H7 (cell line): ENCODE results near the gene DENND1A. TPM values are rescaled to one million over a fixed set of nuclear protein-coding genes. Genes with fewer than 3 reads are reported as not detected.

Experiments used
- DNase-seq: peaks from one replicate; pipeline ENCODE4 v3.0.0; 2012
- H3K27me3 ChIP-seq: 2 replicates; pipeline ENCODE4 v1.6.0; 2011; ENCODE audit warnings: mild to moderate bottlenecking, low read length; ENCODE audit not compliant: control insufficient read depth, insufficient read depth
- H3K36me3 ChIP-seq: replicated peaks from 2 replicates; pipeline ENCODE4 v1.5.1; 2011; ENCODE audit warnings: low read length; ENCODE audit not compliant: control insufficient read depth, insufficient read depth
- H3K4me3 ChIP-seq: 2 replicates; pipeline ENCODE4 v1.5.1; 2011; ENCODE audit warnings: low read depth, mild to moderate bottlenecking, control low read depth, low read length, moderate library complexity; ENCODE audit not compliant: insufficient read depth
- total RNA-seq: library from RNA; depleted of rRNA; stranded (reverse); fragments of >200 nt; shearing (Covaris generic); gene quantifications from 2 replicates; pipeline ENCODE4 v1.2.3, GENCODE V29; 2014

Gene DENND1A
- total RNA-seq, 1 experiment from 2014 or later: 10.9 TPM

DNA sequence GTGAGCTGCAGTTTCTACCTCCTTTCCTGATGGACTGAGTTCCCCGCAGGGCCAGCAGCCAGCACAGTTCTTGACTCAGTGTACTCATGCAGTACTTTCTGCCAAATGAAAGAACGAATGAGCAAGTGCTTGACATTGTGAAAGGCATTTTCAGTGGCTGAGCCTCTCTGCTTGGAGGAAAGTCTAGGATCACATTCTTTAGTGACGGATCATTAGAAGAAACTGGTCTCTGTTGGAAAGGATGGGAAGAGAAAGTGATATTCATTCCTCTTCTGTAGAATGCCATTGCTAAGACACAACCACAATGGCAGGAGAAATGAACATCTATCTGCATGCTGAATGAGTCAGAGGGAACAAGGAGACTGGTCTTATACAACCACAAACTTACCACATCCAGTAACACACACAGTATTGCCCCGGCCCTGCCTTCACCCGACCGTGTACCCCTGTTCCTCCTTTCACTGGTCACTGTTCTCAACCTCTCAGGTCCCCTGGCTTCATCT, 367.0 kb downstream of the DENND1A start:
- Histone ChIP-seq H3K27me3 (no peaks in the 10 kb centered on the region), H3K4me3 (no peak overlapping the region), H3K36me3 (no peaks in the 10 kb centered on the region)
- DNase-seq: no peak

DNA sequence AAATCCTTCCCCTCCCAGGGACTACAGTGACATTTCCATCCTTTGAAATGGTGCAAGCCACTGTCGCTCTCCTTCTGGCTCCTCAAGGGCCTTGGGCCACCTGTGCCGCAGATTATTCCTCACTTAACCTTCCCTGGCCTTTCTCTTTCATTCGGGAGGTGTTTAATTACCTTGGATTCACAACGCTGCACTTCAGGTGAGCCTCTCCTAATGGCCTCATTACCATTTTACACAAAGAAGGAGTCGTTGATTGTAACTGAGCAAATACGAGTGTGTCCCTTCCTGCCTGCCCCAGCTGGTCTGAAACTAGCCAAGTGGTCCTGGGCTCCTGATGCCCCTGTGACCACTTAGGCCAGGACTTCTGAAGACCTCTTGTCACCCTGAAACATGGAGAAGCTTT, 368.9 kb downstream of the DENND1A start:
- DNase-seq: peak; percentile 41
- Histone ChIP-seq H3K4me3 (no peak overlapping the region), H3K36me3 (no peaks in the 10 kb centered on the region), H3K27me3 (no peaks in the 10 kb centered on the region)

DNA sequence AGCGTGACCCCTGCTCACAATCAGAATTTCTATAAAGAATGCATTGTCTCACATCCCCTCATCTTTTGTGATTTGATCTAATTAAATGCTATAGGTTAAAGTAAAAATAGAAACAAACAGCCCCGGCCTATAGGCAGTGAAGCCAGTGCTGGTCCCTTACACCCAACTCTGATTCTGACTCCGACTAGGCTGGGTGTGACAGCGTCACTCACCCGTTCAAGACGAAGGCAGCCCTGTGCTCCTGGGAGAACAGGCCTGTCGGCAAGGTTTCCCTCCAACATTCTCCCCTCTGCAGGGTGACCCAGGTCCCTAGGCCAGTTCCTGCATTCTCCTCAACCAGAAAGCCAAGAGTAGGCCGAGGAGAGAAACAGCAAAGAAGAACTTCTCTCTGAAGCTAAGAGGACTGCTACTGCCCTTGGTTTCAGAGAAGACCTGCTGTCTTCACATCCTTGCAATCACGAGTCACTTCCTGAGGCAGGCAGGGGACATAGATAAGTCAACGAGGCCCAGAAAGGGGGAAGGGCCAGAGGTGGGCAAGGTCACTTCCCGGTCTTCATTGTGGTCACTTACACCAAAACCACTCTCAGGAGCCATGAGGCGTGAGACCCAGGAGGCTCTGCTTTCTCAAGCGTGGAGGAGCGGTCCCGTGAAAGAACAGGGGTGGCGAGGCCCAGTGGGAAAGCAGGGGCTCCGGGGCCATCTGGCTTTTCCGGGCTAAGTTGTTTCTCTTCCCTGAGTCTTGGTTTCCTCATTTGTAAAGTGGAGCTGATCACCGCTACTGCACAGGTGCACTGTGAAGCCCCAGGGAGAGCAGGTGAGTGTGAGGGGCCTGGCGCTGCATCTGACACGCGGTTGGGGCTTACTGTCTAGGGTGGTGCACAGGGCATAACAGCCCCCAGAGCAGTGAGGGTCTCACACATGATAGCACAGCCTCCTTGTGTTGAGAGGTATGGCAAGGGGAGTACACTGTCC, 373.2 kb downstream of the DENND1A start:
- Histone ChIP-seq H3K4me3 (no peak overlapping the region), H3K36me3 (no peaks in the 10 kb centered on the region), H3K27me3 (no peaks in the 10 kb centered on the region)
- DNase-seq: no peak

DNA sequence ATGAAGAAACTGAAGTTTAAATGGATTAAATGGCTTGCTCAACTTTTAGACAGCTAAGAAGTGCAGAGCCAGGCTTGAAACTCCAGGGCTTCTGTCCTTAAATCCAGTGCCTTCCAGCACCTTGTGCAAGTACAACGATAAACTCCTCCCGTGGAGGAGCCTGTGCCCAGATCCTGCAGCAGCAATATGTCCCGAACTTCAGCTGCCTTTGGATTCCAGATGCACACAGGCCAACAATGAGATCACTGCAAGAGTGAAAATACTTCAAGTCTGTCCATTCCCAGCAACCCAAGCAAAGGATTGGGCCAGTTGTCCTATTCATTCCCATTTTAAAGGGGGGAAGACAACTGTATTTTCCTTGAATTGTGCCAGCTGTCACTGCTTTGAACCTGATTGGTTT, 374.3 kb downstream of the DENND1A start:
- no peak for DNase-seq
- Histone ChIP-seq H3K4me3 (no peak overlapping the region), H3K36me3 (no peaks in the 10 kb centered on the region), H3K27me3 (no peaks in the 10 kb centered on the region)

DNA sequence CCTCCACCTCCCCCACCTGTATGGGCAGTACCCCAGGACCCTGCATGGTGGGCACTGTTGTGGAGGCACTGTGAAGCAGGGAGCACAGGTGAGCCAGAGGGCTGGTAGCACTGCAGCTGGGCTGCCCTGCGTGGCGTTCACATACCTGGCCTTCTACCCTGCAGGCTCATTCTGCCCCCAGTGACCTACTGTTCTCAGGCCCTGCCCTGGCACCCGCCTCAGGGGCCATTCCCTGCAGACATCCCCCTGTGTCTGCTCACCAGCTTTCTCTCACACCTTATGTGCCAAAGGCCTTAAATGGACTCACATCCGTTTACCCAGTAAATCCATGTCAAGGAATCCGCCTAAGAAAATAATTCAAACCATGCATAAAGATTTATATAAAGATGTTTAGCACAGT, 377.4 kb downstream of the DENND1A start:
- no peaks in the 10 kb centered on the region for H3K27me3 ChIP-seq
- H3K4me3 ChIP-seq: no peak overlapping the region
- DNase-seq: no peak
- H3K36me3 ChIP-seq: no peaks in the 10 kb centered on the region; the same call in 1 of the 2 replicates

DNA sequence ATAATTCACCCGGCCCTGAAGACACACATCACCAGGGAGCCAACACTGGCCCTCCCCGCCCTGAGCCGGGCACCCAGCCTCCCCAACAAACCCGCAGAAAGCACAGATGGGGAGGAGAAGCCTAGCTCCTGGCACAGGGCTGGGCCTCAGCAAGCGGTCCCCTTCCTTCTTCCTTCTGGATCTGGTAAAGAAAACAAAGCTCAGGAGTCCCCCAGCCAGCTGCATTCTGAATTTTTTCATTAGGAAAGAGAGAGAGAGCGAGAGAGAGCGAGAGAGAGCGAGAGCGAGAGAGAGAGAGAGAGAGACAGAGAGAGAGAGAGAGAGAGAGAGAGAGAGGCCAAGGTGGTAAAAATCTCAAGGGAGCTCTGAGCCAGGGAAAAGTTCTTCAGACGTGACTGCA, 378.2 kb downstream of the DENND1A start:
- Histone ChIP-seq H3K36me3 (no peaks in the 10 kb centered on the region; the same call in 1 of the 2 replicates), H3K4me3 (no peak overlapping the region), H3K27me3 (no peaks in the 10 kb centered on the region)
- peak; percentile 41 for DNase-seq

DNA sequence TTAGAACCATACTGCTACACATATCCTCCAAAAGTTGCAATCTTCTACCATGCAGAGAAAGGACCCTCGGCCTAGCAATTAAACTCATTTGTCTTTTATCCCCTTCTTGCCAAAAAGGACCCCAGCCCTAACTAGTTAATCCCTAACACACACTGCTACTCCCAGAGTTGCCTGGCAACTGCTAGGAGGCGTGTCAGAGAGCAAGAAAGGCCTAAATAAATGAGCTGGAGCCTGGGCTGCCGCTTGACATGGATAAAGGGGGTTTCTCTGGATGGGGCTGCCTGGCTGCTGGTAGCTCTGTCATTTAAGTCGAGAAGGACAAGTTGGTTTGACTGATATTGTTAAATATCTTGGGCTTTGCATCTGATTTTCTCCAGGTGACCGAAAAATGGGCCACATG, 379.1 kb downstream of the DENND1A start:
- peak; percentile 76 for DNase-seq
- Histone ChIP-seq H3K4me3 (no peak overlapping the region), H3K36me3 (no peaks in the 10 kb centered on the region; the same call in 1 of the 2 replicates), H3K27me3 (no peaks in the 10 kb centered on the region)

DNA sequence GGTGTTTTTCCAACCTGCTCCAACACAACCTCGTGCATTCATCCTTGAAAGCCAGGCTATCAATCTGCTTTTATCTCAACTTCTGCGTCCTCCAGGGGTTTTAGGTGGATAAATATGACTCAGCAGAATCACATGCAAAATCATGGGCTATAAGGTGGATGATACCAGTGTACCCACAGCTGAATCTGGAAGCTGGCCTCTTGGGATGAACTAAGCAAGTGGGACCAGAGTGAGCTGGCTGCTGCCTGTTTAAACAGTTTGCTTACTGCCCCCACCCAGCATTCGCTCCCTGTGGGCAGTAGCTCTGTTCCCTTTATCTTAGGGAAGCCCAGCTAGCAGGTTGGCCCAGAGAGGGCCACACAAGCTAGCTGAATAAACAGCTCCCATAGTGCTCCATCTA, 379.9 kb downstream of the DENND1A start:
- peak; percentile 48 for DNase-seq
- Histone ChIP-seq H3K36me3 (no peaks in the 10 kb centered on the region; the same call in 1 of the 2 replicates), H3K4me3 (no peak overlapping the region), H3K27me3 (no peaks in the 10 kb centered on the region)

DNA sequence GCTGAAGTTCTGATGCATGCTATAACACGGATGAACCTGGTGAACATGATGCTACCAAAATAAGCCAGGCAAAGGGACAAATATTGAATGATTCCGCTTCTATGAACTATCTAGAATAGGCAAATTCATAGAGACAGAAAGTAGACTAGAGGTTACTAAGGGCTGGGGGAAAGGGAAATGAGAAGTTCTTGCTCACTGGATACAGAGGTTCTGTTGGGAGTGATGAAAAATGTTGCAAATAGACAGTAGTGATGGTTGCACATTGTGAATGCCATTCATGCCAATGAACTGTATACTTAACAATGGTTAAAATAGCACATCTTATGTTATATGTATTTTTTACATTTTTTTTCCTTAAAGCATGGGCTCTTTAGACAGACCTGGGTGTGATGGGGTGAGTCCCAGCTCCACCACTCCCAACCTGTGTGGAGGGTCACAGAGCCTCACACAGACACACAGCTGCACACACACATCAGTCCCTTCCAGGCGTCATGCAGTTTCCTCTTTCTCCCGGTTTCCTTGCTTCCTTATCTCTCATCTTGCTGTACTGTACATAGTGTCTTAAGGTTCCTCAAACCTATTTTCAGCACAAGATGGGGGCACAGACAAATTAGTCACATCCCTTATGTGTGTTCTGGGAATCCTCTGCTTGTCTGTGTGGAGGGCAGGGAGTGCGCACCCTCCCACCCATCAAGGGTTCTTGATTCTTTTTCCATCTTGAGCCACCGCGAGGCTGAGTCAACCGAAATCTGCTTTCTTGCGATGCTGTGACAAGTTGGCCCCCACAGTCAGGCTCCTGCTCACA, 381.0 kb downstream of the DENND1A start:
- DNase-seq: no peak
- no peak overlapping the region for H3K4me3 ChIP-seq
- no peaks in the 10 kb centered on the region; the same call in 1 of the 2 replicates for H3K36me3 ChIP-seq
- no peaks in the 10 kb centered on the region for H3K27me3 ChIP-seq

DNA sequence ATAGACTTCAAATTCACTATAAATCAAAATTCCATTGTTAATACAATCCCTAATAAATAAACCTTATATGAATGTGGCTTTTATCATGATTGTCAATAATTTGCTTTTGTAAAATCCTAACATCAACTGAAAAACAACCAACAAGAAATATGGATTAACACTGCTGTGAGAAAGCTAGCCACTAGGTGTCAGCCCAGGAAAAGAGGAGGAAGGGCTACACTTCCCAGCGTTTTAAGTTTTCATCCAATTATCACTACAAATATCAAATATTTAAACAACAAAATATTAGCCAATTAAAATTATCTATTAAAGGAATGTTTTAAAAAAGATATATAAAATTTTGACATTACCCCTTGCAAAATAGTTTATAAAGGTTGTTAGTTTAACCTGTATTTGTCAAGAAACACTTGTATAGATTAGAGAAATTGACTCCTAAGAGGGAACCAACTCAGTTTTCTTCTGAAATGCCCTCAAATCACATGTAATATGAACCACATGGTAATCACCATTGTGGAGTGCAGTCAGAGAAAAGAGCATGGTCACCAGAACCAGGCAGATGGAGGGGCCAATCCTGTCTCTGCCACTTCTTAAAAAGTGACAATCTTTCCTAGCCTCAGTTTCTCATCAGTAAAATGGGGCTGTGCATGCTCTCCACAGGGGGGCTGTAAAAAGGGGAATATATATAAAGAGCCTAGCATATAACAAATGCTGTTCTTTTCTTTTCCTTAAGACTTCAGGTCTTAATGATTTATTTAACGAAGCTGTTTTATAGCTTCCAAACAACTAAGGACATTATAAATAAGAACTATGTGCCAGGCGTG, 385.7 kb downstream of the DENND1A start:
- Histone ChIP-seq H3K4me3 (no peak overlapping the region), H3K27me3 (no peaks in the 10 kb centered on the region), H3K36me3 (no peaks in the 10 kb centered on the region; the same call in 1 of the 2 replicates)
- DNase-seq: peak; percentile 58

DNA sequence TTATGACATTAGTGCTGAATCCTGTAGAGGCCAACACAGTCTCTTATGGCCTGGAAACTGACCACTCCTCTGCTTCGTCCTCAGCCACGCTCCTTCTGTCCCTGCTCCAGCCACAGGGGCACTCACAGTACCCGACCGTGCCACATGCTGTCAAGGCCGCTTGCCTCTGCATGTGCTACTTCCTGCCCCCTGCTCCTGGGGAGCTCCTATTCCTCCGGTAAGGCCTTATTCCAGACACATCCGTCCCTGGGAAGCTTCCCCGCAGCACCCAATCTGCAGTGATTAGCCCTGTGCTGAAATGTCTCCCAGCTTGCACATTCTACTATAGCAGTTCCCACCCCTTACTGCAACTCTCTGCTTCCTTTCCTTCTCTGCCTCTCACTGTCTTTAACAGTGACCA, 386.4 kb downstream of the DENND1A start:
- H3K4me3 ChIP-seq: no peak overlapping the region
- no peaks in the 10 kb centered on the region for H3K27me3 ChIP-seq
- no peaks in the 10 kb centered on the region for H3K36me3 ChIP-seq
- DNase-seq: no peak

DNA sequence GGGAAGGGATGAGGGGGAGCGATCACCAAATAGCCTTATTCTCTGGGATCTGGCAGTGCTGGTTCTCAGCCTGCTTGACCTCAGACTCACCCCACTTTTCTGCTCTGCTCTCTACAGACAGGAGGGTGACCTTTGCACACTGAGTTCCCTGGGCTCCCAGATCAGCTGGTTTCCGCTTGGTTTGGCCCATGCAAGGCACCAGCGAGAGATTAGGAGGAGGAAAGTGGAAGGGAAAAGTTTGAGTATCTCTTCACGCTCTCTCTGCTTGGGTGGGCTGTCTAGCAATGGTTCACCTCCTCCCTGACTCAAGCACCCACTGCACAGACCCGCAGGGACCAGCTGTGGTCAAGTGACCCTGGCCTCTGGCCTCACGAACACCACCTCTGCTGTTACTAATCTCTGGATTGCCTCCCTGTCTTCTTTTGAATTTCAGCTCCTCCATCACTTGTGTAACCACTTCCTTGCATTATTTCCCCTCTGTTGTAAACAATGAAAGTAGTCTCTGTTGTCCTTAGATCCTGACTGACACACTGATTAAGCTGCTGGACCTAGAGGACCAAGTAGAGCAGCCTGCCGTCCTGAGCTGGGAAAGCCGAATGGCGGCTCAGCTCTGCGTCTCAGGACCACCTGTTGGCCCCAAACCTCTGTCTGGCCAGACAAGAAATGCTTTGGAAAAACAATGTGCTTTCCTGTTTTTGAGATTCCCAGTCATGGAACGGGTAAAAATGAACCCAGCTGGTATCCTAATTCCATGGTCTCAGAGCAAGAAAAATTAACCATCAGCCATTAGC, 387.3 kb downstream of the DENND1A start:
- DNase-seq: no peak
- no peaks in the 10 kb centered on the region for H3K36me3 ChIP-seq
- no peak overlapping the region for H3K4me3 ChIP-seq
- no peaks in the 10 kb centered on the region for H3K27me3 ChIP-seq

DNA sequence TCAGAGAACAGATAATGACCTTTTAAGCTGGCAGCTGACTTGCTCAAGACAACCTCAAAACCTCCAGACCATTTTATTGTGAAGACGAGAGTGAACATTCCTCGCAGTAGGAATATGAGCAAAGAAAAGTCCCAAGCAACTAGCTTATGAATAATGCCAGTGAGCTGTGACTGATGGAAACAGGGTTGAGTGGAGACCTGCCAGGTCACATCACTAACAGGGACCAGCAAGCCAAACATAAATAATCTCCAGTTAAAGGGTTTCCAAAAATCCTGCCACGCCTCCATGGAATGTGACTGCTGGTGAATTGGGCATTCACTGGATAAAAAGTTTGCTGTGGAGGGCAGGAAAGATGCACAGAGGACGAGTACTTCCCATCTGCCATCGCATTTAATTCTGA, 388.5 kb downstream of the DENND1A start:
- no peak for DNase-seq
- Histone ChIP-seq H3K27me3 (no peaks in the 10 kb centered on the region), H3K4me3 (no peak overlapping the region)

More for the DNA sequence above, 388.5 kb downstream of the DENND1A start:
- H3K36me3 ChIP-seq: no peaks in the 10 kb centered on the region
